OCI-LY3 (cell line): Measurements from ENCODE around the gene ZC3H7A.
"Not testable (repeated sequence)": the region's sequence is repeated elsewhere in the genome, so short reads cannot be mapped to it uniquely, and the experiment has no call there.

Experiments used
- H2AFZ ChIP-seq: fragments of 200-600, 300-600 bp; shearing (Covaris generic); 2 replicates; pipeline ENCODE4 v1.6.0; 2014; ENCODE audit warnings: antibody characterized with exemption, low read depth, low read length
- H3K27ac ChIP-seq: fragments of 200-600, 300-600 bp; sonication (generic); 2 replicates; pipeline ENCODE4 v1.5.1; 2014; ENCODE audit warnings: mild to moderate bottlenecking, low read length, moderate library complexity, mixed read lengths
- H3K27me3 ChIP-seq: fragments of 200-600, 300-600 bp; sonication (generic); 2 replicates; pipeline ENCODE4 v1.6.1; 2014; ENCODE audit warnings: low read depth, low read length, mixed read lengths
- H3K36me3 ChIP-seq: fragments of 200-600, 300-600 bp; sonication (generic); replicated peaks from 2 replicates; pipeline ENCODE3; 2014; ENCODE audit warnings: low read depth, low read length, mixed read lengths
- H3K4me1 ChIP-seq: fragments of 300-600, 200-600 bp; sonication (generic); 2 replicates; pipeline ENCODE4 v1.6.1; 2014; ENCODE audit warnings: low read length, mixed read lengths
- H3K4me2 ChIP-seq: fragments of 200-600, 300-600 bp; sonication (generic); 2 replicates; pipeline ENCODE4 v1.6.1; 2014; ENCODE audit warnings: low read length, mixed read lengths
- H3K4me3 ChIP-seq: fragments of 300-600, 200-600 bp; sonication (generic); 2 replicates; pipeline ENCODE4 v1.5.1; 2014; ENCODE audit warnings: antibody characterized with exemption, mild to moderate bottlenecking, low read length, moderate library complexity
- H3K79me2 ChIP-seq: fragments of 300-600, 200-600 bp; shearing (Covaris generic); 2 replicates; pipeline ENCODE4 v1.6.1; 2014; ENCODE audit warnings: mild to moderate bottlenecking, low read length, mixed read lengths
- H3K9ac ChIP-seq: fragments of 300-600, 200-600 bp; shearing (Covaris generic); 2 replicates; pipeline ENCODE4 v1.6.0; 2014; ENCODE audit warnings: mild to moderate bottlenecking, low read length, moderate library complexity
- H3K9me3 ChIP-seq: fragments of 200-600, 300-600 bp; shearing (Covaris generic); 2 replicates; pipeline ENCODE4 v1.6.1; 2014; ENCODE audit warnings: low read length, mixed read lengths; ENCODE audit not compliant: insufficient read depth
- H4K20me1 ChIP-seq: fragments of 200-600, 300-600 bp; sonication (generic); 2 replicates; pipeline ENCODE4 v1.6.1; 2016; ENCODE audit warnings: low read length, mixed read lengths; ENCODE audit not compliant: insufficient read depth
- EZH2phosphoT487 ChIP-seq: fragments of 200-600 bp; shearing (Covaris generic); IDR thresholded peaks from 2 replicates; pipeline ENCODE4 v1.6.1; 2018; ENCODE audit warnings: antibody characterized with exemption, mixed run types, low read depth
- TF ChIP-seq, protein P1 (sequence below): fragments of 200-600, 300-600 bp; sonication (generic); IDR thresholded peaks from 2 replicates; pipeline ENCODE4 v1.5.1; 2014; ENCODE audit warnings: antibody characterized with exemption, low read length, low read depth

The ZC3H7A gene

DNA sequence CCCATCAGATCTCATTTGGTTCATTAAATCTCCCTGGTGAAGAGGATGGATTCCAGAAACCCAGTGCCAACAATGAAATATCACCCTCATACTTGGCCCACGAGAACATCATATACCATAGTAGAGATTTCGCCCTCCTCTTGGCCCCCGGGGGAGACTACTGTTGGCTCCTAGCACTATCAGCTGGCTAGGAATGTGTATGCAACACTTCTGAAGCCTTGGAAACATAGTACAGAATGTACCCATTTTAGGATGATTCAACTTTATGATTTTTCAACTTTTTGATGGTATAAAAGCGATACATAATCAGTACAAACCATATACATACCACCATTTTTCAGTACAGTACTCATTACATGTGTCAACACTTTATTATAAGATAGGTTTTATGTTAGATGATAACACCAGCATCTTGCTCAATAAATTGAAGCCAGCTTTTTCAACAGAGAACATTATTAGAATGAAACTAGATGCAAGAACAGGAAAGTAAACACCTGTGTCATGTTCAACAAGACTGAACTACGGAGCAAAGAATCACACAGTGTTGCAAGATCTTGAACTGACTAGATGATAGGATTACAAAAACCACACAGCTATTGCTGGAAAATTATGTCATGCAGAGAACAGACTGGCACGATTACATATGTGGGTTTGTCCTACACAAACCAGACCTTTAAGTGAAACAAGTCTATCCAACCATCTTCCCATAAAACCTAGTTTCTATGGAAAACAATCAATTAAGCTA is 37.1 kb upstream of the ZC3H7A start:
- Histone ChIP-seq H3K4me2 (no peak overlapping the region), H3K36me3 (peaks cover 26% of the 10 kb centered on the region), H4K20me1 (0 out of 2 replicates have a peak, but pooled peaks cover 8% of the 10 kb centered on the region), H3K27ac (no peak overlapping the region), H3K9ac (no peak overlapping the region), H3K27me3 (no peaks in the 10 kb centered on the region), H3K79me2 (no peaks in the 10 kb centered on the region), H3K4me1 (no peaks in the 10 kb centered on the region), H3K4me3 (no peak overlapping the region), H3K9me3 (no peaks in the 10 kb centered on the region), H2AFZ (no peak overlapping the region)
- TF ChIP-seq EZH2phosphoT487, result no peak
- TF ChIP-seq, protein P1, sequence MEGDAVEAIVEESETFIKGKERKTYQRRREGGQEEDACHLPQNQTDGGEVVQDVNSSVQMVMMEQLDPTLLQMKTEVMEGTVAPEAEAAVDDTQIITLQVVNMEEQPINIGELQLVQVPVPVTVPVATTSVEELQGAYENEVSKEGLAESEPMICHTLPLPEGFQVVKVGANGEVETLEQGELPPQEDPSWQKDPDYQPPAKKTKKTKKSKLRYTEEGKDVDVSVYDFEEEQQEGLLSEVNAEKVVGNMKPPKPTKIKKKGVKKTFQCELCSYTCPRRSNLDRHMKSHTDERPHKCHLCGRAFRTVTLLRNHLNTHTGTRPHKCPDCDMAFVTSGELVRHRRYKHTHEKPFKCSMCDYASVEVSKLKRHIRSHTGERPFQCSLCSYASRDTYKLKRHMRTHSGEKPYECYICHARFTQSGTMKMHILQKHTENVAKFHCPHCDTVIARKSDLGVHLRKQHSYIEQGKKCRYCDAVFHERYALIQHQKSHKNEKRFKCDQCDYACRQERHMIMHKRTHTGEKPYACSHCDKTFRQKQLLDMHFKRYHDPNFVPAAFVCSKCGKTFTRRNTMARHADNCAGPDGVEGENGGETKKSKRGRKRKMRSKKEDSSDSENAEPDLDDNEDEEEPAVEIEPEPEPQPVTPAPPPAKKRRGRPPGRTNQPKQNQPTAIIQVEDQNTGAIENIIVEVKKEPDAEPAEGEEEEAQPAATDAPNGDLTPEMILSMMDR, result no peak

DNA sequence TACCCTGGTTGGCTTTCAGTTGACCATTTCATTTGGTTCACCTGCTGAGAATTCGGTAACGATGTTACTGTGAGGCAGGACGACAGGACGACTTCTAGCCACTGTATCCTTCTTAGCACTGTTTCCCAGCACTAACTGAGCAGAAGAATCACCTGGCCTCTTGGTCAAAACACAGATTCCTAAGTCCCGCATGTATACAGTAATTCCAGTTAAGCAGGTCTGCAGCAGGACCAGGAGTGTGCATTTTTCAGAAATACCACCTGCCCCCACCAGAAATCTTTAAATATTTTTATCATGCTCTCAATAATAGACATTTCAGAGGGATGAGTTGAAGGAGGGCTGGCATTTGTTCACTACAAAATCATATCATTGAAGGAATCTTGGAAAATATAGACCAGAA is 31.6 kb upstream of the ZC3H7A start:
- Histone ChIP-seq H3K4me1 (no peaks in the 10 kb centered on the region), H3K9ac (no peak overlapping the region), H2AFZ (no peak overlapping the region), H3K79me2 (no peaks in the 10 kb centered on the region), H4K20me1 (no peaks in the 10 kb centered on the region), H3K4me3 (no peak overlapping the region), H3K36me3 (no peaks in the 10 kb centered on the region), H3K27ac (no peak overlapping the region), H3K27me3 (no peaks in the 10 kb centered on the region), H3K9me3 (no peaks in the 10 kb centered on the region), H3K4me2 (no peak overlapping the region)
- no peak for TF ChIP-seq EZH2phosphoT487
- TF ChIP-seq, protein P1, result no peak

DNA sequence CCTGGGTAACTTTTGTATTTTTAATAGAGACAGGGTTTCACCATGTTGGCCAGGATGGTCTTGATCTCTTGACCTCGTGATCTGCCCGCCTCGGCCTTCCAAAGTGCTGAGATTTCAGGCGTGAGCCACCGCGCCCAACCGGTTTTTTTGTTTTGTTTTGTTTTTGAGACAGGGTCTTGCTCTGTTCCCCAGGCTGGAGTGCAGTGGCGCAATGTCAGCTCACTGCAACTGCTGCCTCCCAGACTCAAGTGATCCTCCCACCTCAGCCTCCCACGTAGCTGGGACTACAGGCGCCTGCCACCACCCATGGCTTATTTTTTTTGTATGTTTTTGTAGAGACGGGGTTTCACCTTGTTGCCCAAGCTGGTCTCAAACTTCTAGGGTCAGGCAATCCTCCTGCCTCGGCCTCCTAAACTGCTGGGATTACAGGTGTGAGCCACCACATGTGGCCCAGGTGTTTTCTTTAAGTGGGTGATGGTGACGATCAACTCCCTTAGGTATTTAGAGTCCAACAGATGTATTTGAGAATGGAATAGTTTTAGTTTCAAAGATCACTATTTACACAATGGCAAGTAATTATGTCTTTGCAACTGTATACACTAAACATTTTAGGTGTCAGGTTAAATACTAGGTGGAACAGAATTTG is 28.6 kb upstream of the ZC3H7A start:
- H3K4me3 ChIP-seq, H3K4me1 ChIP-seq, H3K36me3 ChIP-seq, H3K27ac ChIP-seq, H3K4me2 ChIP-seq, H3K9ac ChIP-seq, H4K20me1 ChIP-seq, H2AFZ ChIP-seq, H3K79me2 ChIP-seq, H3K9me3 ChIP-seq, H3K27me3 ChIP-seq: not testable (repeated sequence)

DNA sequence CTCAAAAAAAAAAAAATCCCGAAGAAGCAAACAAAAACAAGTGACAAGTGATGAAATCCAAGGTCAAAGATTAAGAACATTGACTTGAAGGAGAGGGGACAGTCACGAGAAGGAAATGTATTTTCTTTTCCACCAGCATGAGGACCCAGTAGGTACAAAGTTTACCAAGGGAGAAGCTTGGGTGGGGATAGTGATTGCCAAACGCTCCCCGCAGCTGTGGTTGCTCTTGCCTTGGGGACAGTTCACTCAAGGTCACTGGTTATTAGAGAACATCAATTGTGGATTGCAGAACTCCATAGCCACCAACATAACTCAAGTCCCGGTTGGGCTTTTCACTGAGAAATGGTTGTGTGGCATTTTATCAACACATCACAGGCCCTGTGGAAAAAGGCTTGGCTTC is 27.3 kb upstream of the ZC3H7A start:
- Histone ChIP-seq H3K4me1 (no peaks in the 10 kb centered on the region), H3K4me3 (no peak overlapping the region), H3K36me3 (no peaks in the 10 kb centered on the region), H2AFZ (no peak overlapping the region), H3K9ac (no peak overlapping the region), H3K9me3 (no peaks in the 10 kb centered on the region), H3K27ac (no peak overlapping the region), H3K4me2 (no peak overlapping the region), H3K27me3 (no peaks in the 10 kb centered on the region), H3K79me2 (no peaks in the 10 kb centered on the region), H4K20me1 (no peaks in the 10 kb centered on the region)
- TF ChIP-seq EZH2phosphoT487, result no peak
- TF ChIP-seq, protein P1, result no peak

DNA sequence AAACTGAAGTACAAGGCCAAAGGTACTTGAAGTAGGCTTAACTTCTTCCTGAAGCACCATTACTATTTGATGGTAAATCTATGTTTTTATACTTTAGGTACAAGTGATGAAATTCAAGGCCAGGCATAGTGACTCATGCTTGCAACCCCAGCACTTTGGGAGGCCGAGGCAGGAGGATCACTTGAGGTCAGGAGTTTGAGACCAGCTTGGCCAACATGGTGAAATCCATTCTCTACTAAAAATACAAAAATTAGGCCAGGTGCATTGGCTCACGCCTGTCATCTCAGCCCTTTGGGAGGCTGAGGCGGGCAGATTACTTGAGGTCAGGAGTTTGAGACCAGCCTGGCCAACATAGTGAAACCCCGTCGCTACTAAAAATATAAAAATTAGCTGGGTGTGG is 26.6 kb upstream of the ZC3H7A start:
- not testable (repeated sequence) for H3K9ac ChIP-seq, H3K79me2 ChIP-seq, H4K20me1 ChIP-seq, H2AFZ ChIP-seq, H3K36me3 ChIP-seq, H3K9me3 ChIP-seq, H3K4me3 ChIP-seq, H3K4me1 ChIP-seq, H3K27me3 ChIP-seq, H3K27ac ChIP-seq, H3K4me2 ChIP-seq
